NB4 (cell line): ENCODE measurements around the gene CDC42EP1.

Experiments used
- CTCF ChIP-seq: IDR thresholded peaks from one replicate; pipeline ENCODE4 v1.5.1; 2012; ENCODE audit warnings: low read depth, low read length
- MAX ChIP-seq: IDR thresholded peaks from 2 replicates; pipeline ENCODE4 v1.6.1; 2011; ENCODE audit warnings: low read depth, low read length
- MYC ChIP-seq: IDR thresholded peaks from 2 replicates; pipeline ENCODE4 v1.6.1; 2011; ENCODE audit warnings: low read depth, low read length
- POLR2A ChIP-seq: IDR thresholded peaks from 2 replicates; pipeline ENCODE4 v1.6.1; 2011; ENCODE audit warnings: mild to moderate bottlenecking; ENCODE audit not compliant: insufficient read length; ENCODE audit errors: extremely low read depth

GRCh38 chr22:37559521-37559900 lies 769 bp upstream of the CDC42EP1 start:
- TF ChIP-seq CTCF (no peak), POLR2A (no peak), MYC (no peak), MAX (no peak)
